ENCODE measurements around the gene WSCD2.

GRCh38 chr12:108277613-108278012 is 148.5 kb downstream of the WSCD2 start:
- TF ChIP-seq CTCF (IDR thresholded peaks at IDR 0.05), result no peak
- TF ChIP-seq POLR2AphosphoS5 (IDR thresholded peaks at IDR 0.05), result no peak
- TF ChIP-seq POLR2A (IDR thresholded peaks at IDR 0.05), result no peak

All from prostate gland (tissue), 2 donors.